GM19328 (cell line): ENCODE data around the gene ELOVL6.
"Not testable (repeated sequence)": the region's sequence is repeated elsewhere in the genome, so short reads cannot be mapped to it uniquely, and the experiment has no call there.

Experiments
- ATAC-seq: cut with Tn5 transposase; IDR thresholded peaks from one replicate; pipeline ENCODE4 v1.9.1; 2021; ENCODE audit warnings: mild to moderate bottlenecking, moderate library complexity; ENCODE audit not compliant: unreplicated experiment

Gene ELOVL6

GRCh38 chr4:110198435-110199416 is at the start of gene ELOVL6:
TSS of gene ELOVL6 (minus strand) at chr4:110198615. CDS start at chr4:110198335, 280 bp downstream.
- no peak for ATAC-seq

DNA sequence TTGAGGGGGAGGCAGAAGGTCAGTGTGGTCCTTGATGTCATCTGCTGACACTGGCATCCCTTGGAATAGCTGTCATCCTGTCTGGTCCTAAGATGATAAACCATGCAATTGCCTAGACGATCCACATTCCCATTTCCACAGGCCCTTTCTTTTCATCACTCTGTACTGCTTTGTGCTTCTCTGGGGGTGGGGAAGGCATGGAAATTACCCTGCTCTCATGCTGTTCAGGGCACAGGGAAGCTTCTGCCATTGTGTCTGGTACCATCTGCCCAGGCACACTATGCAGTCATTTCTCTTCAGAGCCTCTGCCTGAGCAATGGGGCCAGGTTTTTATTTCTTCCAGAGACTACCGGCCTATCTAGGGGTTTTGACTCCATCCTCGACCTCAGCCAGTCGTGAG is 49.7 kb upstream of the ELOVL6 start:
- no peak for ATAC-seq

DNA sequence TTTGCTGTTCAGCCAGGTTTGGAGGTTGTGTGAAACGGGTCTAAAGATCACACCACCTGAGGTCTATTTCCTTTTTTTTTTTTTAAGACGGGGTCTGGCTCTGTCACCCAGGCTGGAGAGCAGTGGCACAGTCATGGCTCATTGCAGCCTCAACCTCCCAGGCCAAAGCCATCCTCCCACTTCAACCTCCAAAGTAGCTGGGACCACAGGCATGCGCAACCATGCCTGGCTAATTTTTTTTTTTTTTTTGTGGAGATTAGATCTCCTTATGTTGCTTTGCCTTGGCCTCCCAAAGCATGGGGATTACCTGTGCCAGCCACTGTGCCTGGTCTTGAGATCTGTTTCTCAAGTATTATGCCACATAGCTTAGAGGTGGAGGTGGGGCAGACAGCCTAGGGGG is 49.2 kb upstream of the ELOVL6 start:
- ATAC-seq: no peak

- no peak for ATAC-seq
Measured at GRCh38 chr4:110245577-110245976, 47.2 kb upstream of the ELOVL6 start.

DNA sequence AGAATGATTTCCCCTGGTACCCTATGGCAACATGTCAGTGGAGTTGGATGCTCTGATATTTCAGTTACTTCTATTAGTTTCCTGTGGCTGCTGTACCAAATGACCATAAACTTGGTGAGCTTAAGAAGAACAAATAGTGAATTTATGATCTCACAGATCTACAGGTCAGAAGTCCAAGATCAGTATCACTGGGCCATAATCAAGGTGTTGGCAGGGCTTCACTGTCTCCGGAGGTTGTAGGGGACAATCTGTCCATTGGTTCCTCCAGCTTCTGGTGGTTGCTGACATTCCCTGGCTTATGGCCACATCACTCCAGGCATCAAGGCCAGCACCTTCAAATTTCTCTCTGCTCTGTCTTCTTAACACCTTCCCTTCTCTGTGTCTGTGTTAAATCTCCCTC is 37.9 kb upstream of the ELOVL6 start:
- no peak for ATAC-seq

- ATAC-seq: not testable (repeated sequence)
Measured at GRCh38 chr4:110233581-110233980, 35.2 kb upstream of the ELOVL6 start.

DNA sequence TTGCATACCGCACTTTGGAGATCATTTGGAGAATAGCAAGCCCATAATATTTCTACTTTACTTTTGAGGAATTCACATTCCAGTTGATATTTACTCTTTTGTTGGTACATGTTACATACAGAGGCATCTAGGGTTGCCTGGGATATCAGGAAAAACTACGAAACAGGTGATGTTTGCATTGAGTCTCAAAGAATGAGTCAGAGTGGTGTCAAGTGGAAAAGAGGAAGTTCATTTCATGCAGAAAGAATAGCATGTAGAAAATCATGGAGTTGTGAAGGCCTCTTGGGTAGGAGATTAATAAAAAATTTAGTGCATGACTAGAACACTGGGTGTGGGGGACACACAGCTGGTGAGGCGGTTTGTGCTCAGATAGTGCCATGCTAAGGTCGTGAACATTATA is 33.5 kb upstream of the ELOVL6 start:
- ATAC-seq: no peak

- no peak for ATAC-seq
Measured at GRCh38 chr4:110229266-110229665, 30.9 kb upstream of the ELOVL6 start.

GRCh38 chr4:110224812-110225211 is 26.4 kb upstream of the ELOVL6 start:
- no peak for ATAC-seq

DNA sequence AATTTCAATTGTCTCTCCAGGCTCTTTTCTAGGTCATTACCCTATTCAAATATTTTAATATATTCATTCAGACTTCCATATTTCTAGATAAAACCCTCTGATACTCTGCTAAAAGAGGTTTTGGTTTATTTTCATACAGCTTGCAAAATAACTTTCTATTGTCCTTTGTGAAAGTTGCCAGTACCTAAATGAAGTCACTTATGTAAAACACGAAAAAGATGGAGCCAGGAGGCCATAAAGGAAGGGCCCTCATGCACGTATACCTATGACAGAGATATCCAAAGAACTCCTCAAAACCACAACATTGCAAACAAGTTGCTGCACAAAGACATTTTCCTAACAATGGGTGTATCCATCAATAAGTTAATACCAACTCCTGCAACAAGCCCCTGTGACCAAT is 25.7 kb upstream of the ELOVL6 start:
- no peak for ATAC-seq

DNA sequence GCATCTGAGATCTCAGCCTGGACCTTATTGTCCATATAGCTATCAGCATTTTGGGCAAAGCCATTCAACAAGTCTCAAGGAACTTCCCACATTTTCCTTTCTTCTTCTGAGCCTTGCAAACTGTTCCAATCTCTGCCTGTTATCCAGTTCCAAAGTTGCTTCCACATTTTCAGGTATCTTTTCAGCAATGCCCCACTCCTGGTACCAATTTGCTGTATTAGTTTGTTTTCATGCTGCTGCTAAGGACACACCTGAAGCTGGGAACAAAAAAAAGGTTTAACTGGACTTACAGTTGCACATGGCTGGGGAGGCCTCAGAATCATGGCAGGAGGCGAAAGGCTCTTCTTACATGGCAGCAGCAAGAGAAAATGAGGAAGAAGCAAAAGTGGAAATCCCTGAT is 20.5 kb upstream of the ELOVL6 start:
- ATAC-seq: not testable (repeated sequence)

GRCh38 chr4:110217181-110217580 is 18.8 kb upstream of the ELOVL6 start:
- not testable (repeated sequence) for ATAC-seq

- no peak for ATAC-seq
Measured at GRCh38 chr4:110216129-110216528, 17.7 kb upstream of the ELOVL6 start.

DNA sequence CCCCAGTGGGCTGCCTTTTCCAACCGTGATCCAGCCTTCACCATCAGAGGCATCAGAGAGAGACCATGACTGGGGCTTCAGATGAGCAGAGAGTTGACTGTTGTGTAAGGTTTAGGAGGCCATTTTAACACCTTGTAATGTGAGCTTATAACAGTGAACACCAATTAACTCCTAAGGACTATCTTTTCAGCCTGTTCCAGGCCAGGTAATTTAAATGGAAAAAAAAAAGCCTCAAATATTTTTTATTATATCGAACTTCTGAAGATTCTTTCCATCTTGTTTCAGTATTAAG is 13.3 kb upstream of the ELOVL6 start:
- ATAC-seq: no peak

DNA sequence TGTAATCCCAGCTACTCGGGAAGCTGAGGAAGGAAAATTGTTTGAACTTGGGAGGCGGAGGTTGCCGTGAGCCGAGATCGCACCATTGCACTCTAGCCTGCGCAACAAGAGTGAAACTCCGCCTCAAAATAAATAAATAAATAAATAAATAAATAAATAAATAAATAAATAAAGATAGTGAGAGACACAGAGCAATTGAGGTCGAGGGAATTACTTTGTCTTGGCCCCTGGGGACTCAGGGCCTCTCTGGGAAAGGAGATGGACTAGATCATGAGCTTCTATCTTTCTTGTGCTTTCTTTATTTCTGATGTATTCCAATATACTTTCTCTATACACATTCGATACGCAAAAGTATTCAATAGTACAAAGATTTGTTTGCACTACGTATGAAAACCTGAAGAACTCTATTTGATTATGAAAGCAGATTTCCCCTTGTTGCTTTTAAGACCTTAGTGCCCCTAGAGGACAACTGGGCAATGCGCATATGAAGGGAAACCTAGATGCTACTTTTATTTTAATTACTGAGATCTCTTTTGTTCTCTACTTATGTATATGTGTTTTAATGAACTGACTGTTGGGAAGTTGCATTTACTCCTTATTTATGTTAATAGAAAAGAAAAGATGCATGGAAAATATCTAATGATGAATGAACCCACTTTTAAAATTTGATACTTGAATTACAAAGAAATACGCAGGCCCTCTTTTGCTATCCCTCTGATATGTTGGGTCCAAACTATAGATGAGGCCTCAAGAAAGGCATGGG is 12.8 kb upstream of the ELOVL6 start:
- peak; percentile 84 for ATAC-seq

- ATAC-seq: no peak
Measured at GRCh38 chr4:110208419-110208818, 10.0 kb upstream of the ELOVL6 start.

GRCh38 chr4:110207233-110207632 is 8.8 kb upstream of the ELOVL6 start:
- no peak for ATAC-seq

GRCh38 chr4:110202024-110202423 is 3.6 kb upstream of the ELOVL6 start:
- no peak for ATAC-seq

- ATAC-seq: no peak
Measured at GRCh38 chr4:110201502-110201901, 3.1 kb upstream of the ELOVL6 start.

DNA sequence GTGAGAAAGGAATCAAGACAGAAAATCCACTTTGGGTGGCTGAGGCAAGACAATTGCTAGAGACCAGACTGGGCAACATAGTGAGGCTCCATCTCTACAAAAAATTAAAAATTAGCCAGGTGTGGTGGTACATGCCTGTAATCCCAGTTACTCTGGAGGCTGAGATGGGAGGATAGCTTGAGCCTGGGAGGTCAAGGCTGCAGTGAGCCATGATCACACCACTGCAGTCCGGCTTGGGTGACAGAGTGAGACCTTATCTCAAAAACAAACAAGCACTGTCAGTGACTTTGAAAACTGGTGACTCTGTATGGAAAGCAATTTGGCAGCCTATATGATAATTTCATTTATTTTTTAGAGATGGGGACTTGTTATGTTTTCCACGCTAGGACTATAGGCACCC is 2.3 kb upstream of the ELOVL6 start:
- no peak for ATAC-seq

DNA sequence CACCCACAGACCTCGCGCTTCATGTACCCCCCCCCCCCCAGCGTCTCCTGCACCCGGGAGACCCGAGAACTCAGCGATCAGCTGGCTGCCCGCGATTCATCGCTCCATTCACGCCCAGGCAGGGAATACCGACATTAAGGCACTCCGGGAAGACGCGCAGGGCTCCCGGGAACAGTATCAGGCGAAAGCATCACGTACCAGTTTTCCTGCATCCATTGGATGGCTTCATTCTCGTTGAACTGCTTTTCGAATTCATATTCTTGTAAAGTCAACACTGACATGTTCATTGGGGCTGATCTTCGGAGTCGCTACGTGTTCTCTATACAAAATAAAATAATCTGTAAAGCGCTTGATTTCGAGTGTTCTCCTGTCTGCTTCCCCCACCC is 373 bp downstream of the ELOVL6 start:
- ATAC-seq: no peak

DNA sequence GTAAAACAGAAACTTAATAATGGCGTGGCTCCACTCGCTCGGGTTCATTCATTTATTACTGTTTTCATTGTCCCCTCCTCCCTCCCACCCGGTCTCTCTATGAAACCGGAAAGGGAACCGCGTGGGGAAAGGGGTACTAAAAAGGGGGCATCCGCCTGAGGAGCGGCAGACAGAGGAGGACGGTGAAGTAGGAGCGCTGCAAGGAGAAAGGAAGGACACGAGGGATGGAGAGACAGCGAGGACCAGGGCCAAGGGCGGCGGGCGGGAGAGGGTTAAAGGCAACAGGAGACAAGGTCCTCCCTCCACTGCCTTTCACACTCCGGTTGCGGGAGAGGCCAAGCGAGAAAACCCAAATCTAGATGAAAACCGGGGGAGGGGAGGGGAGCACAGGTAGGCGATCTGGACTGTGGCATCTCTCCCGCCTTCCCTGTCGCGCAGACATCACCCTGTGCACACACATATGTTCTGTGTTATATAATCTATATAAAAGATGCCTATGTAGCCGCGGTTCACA is 829 bp downstream of the ELOVL6 start:
- no peak for ATAC-seq
